Non-pigmented ciliary epithelial cell (primary cell): ENCODE measurements around the gene DGKK.
"Not testable (repeated sequence)": the region's sequence is repeated elsewhere in the genome, so short reads cannot be mapped to it uniquely, and the experiment has no call there.

Source experiments
- DNase-seq: peaks from one replicate; pipeline ENCODE4 v3.0.0-alpha.2; 2010; ENCODE audit warnings: low read depth

DGKK gene

GRCh38 chrX:50431623-50432022, 39.0 kb downstream of the DGKK start:
- DNase-seq: no peak

DNA sequence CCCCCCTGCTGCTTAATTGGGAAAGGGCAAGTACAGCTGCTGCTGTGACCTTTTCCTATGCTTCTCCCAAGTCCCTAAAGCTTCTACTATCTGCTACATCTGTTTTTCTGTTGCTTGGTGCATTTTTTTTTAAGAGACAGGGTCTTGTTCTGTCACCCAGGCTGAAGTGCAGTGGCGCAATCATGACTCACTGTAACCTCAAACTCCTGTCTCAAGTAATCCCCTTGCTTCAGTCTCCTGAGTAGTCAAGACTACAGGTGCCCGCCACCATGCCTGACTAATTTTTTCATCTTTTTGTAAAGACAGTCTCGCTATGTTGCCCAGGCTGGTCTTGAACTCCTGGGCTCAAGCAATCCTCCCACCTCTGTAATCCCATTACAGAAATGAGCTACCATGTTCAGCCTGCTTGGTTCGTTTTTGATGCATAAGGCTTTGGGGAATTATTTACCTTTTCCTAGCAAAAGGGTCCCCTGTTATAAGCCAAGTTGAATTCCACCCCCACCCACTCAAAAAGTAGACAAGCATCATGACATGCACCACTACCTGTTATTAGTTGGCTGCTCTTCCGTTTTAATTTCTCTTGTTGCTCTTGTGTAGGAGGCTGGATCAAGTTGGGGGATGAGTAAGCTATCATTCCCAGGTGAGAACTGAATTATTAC, 39.6 kb downstream of the DGKK start:
- no peak for DNase-seq

GRCh38 chrX:50428174-50428573, 42.5 kb downstream of the DGKK start:
- no peak for DNase-seq

- DNase-seq: no peak
Measured at GRCh38 chrX:50407976-50408375, 62.6 kb downstream of the DGKK start.

- DNase-seq: no peak
Measured at GRCh38 chrX:50403903-50404302, 66.7 kb downstream of the DGKK start.

DNA sequence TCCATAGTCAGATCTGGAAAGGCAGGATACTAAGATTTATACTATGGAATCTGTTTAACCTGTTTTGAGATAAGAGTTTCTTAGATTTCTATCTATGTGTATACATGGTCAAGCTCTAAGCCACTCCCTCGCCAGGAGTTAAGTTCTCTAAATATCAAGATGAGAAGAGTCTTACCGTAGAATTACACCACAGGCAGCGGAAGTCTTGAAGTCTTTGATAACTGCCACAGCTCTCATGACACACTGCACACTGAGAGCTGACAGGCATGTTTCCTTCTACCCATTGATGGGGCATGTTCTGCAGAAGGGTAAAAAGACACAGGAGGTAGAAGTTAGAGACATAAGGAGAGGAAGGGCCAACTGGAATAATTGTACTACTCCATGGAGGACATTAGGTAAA, 67.7 kb downstream of the DGKK start:
- DNase-seq: no peak

DNA sequence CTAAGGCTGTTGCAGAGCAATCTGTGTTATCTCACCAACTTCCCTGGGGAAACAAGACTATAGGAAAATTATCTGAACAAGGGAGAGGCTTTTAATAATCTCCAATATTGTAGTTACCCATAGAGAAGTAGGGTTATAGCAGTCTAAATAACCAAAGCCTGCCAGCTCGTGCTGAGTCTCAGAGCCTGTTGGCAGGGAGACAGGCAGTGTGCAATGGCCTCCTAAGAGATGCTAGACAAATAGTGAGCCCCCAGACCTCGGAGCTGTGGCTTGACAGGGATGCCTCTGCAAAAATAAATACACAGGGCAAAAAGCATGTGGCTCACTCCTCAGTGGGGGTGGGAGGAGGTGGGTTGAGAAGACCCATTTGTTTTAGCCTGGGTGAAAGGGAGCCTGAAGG, 76.7 kb downstream of the DGKK start:
- no peak for DNase-seq

DNA sequence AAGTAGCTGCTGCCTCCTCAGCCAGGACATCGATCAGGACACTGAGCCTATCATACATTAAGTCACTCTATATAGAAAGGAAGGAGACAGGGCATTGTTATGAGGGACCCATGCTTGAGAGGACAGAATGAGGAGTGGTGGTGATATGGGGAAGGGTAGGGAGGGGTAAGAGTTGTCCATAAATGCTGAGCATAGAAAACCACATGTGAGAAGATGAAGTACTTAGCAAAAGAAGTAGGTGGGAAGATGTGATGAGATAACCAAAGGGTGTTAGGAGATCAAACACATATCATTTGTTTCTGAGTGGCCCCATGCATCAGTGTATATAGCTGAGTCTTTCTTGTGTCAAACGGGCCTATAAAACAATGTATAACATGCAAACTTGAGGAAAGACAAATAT, 84.1 kb downstream of the DGKK start:
- DNase-seq: no peak

- no peak for DNase-seq
Measured at GRCh38 chrX:50381729-50382415, 88.8 kb downstream of the DGKK start.

DNA sequence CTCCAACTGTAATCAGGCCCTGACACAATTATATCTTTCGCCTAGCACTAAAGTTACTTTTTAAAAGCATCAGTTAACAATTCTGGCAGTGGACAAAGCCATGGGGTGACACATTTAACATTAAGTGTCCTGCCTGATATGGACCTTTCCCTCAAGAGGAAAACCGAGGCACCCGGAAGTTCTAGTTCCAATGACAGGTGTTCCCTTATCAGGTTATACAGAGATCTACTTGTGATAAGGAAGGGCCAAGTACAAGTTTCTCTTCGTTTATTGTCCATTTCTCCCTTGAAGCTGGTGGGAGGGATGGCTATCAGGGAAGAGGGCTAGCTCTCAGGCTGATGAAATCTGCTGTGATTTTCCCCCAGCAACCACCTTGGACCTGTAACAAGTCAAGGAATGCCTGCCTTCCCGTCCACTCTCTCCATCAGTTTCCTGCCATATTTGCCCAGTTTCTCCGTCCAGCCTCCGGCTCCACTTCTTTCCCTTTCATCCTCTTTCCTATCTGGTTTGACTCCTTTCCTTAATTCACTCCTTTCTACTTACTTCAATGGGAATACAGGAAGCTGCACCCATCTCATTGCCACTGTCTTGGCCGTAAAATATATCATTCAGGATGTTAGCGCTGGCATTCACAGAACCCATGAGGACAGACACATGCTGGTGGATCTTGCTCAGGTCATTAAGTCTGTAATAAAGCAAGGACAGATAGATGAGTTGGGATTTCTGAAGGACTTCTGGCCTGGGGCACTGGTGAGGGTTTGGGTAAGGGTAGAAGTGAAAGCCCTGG, 95.0 kb downstream of the DGKK start:
- DNase-seq: no peak

- no peak for DNase-seq
Measured at GRCh38 chrX:50372966-50373365, 97.7 kb downstream of the DGKK start.

- DNase-seq: no peak
Measured at GRCh38 chrX:50343917-50344316, 126.7 kb downstream of the DGKK start.

DNA sequence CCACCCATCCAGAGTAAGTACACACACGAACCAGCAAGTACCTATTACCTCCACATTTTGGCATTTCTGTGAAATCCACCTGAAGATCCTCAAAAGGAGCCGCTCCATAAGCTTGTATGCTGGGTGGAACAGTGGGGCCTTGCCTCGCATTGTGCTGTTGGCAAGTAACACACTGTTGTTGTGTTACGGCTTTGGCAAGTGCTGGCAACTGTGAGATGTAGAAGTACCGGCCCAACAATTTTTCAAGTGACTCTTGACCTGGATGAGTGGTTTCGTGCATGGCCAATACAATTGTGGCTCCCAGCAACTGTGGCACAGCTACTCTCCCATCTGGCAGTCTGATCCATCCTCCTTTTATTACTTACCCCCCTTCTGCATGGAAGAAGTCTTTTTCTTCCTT, 137.3 kb downstream of the DGKK start:
- DNase-seq: no peak

DNA sequence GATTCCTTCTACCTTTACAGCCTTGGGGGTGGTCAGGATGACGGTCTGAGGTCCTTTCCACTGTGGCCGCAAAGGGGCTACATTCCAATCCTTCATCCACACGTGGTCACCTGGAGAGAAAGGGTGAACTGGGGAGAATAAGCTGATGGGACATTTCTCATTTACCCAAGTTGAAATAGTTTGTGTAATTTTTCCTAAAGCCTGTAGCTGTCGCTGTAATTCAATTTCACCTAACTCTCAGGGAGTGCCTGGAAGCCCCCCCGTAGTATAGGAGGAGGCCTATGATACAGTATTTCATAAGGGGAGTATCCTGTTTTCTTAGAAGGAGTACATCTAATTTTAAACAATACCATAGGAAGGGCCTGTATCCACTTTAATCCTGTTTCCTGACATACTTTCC, 138.0 kb downstream of the DGKK start:
- DNase-seq: not testable (repeated sequence)

DNA sequence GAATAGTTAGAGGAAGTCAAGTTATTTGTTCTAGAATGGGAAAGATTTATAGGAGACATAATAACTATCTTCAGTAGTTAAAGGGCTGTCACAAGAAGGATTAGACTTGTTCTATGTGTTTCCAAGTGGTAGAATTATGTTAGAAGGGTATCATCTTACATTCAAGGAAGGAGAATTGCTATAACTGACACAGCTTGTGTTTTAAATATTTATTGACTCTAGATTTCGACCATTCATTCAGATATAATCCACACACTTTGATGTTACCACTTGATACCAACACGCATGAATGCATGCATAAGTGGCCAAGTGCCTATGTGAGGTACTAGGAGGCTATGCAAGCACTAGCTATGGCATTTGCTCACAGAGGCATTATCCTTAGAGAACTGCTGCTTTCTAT, 143.4 kb downstream of the DGKK start:
- no peak for DNase-seq
